D341Med (cell line): ENCODE data around the gene ARHGAP22.
"Not testable (repeated sequence)": the region's sequence is repeated elsewhere in the genome, so short reads cannot be mapped to it uniquely, and the experiment has no call there.

Experiments
- DNase-seq: peaks from one replicate; pipeline ENCODE4 v3.0.0; 2012; ENCODE audit warnings: low spot score

Gene ARHGAP22

DNA sequence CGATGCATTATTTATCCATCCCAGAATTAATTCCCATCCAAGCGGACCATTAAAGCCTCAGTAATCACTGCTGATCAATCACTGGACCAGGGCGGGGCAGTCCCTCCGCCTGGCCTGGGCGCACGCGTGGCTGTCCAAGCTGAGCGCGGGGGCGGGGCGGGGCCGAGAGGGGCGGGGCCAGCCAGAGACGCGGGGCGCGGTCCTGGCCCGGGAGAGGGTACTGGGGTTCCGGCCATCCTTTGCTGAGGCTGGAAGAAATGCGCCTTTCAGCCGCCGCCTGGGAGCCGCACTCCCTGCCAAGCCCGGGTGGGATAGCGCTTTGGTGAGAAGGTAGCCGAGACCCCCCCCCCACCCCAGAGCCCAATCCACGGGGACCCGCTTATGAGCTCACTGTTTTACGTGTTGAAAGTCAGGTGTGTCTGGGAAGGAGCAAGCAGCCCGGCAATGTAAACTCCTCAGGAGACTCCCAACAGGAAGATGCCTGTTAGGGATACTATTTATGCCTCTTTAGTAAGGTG, at the start of gene ARHGAP22:
ARHGAP22 (minus strand) TSS at position 83 of the 518 bp plus-strand sequence. CDS start 277 bp downstream, outside the sequence.
- DNase-seq, result peak; percentile 60

GRCh38 chr10:48653944-48654698, 49.2 kb upstream of the ARHGAP22 start:
- no peak for DNase-seq

DNA sequence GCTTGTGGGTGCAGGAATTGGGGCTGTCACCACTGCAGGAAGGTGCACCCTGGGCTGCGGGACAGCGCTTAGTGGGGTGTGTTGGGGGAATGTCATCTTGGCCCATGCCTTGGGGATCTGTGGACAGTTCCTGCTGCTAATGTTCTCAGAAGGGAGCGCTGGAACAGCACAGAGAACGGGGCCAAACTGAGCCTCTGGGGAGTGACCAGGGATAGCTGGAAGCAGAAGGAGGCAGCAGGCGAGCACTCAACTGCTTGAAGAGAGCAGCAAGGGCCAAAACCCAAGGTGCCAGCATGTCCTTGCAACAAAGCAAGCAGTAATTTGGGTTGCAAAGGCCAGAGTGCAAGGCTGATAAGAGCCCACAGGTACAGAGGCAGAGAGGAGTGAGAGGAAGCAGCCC, 48.5 kb upstream of the ARHGAP22 start:
- DNase-seq, result no peak

GRCh38 chr10:48652344-48652743, 47.5 kb upstream of the ARHGAP22 start:
- no peak for DNase-seq

DNA sequence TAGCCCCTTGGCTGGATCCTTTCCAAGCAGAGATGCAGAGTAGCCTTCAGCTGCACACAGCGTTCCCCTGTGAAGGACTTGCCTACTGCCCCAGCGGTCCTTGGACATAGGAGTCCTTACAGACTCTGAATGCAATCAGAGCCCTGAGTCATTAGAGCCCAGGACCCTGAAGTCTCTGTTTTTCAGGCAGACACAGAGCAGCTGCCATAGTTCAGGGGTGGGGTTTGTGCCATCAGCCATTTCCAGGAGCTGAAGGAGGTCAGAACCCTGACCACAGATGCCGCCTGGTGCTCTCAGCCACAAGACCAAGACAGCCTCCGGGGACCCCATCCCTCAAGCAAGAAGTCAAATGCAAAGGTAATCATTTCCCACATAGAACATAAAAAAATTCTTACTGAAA, 47.0 kb upstream of the ARHGAP22 start:
- no peak for DNase-seq

DNA sequence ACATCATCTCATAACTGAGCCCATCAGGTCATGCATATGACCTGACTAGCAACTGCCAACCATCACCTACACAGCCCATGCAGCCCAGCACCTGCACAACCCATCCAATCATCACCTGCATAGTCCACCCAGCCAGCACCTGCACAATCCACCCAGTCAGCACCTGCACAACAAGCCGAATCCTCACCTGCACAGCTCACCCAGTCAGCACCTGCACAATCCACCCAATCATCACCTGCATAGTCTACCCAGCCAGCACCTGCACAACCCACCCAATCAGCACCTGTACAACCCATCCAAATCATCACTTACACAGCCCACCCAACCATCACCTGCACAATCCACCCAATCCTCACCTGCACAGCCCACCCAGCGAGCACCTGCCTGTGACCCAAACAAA, 46.4 kb upstream of the ARHGAP22 start:
- DNase-seq, result no peak

- DNase-seq, result peak; percentile 23
These were observed 44.6 kb upstream of the ARHGAP22 start for GRCh38 chr10:48649349-48649944.

GRCh38 chr10:48648172-48648942, 43.5 kb upstream of the ARHGAP22 start:
- DNase-seq, result peak; percentile 28

- DNase-seq, result not testable (repeated sequence)
These were observed 42.2 kb upstream of the ARHGAP22 start for GRCh38 chr10:48647073-48647472.

- DNase-seq, result no peak
These were observed 40.7 kb upstream of the ARHGAP22 start for GRCh38 chr10:48645600-48645999.

GRCh38 chr10:48641099-48641690, 36.3 kb upstream of the ARHGAP22 start:
- DNase-seq, result not testable (repeated sequence)

DNA sequence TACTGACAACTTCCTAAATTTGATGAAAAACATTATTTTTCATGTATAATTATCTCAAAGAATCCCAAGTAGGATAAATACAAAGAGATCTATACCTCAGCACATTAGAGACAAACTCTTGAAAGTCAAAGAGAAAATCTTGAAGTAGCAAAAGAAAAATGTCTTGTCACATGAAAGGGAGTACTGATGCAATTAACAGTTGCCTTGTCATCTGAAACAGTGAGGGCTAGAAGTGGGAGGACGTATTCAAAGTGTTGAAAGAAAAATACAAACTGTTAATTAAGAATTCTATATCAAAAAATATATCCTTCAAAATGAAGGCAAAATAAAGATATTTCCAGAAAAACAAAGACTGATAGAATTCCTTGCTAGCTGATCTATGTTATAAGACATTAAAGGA, 35.5 kb upstream of the ARHGAP22 start:
- no peak for DNase-seq

DNA sequence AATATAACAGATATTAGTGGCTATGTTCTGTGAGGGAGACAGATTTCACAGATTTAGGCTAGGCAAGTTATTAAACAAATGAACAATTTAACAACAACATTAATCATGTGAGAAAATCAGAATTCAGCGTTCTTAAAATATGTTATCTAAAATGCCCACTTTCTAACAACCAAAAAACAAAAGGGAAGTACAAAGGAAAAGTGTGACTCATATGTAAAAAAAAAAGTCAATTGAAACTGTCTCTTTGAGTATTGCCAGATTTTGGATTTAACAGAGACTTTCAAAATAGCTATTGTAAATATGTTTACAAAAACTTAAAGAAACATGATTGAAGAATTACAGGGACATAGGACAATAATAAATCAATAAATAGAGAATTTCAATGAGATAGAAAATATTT, 34.8 kb upstream of the ARHGAP22 start:
- DNase-seq, result no peak

- DNase-seq, result no peak
These were observed 34.1 kb upstream of the ARHGAP22 start for GRCh38 chr10:48638739-48639527.

DNA sequence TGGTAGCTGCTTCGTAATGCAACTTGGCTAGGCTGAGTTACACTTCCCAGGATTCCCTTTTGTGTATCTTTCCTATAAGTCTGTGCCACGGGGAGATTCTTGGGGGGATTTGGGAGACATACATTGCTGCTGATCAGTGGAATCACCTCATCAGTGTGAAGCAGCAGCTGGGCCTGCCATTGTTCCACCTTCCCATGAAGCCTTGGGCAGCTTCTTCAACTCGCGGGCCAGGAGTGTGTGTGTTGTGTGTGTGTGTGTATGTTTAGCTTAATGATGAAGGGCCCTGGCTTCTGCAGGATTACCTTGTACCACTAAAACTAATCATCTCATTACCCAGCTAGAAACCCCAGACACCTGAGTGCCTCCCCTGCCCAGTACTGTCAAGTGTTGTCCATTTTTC, 33.3 kb upstream of the ARHGAP22 start:
- DNase-seq, result no peak

GRCh38 chr10:48636901-48637300, 32.0 kb upstream of the ARHGAP22 start:
- no peak for DNase-seq

DNA sequence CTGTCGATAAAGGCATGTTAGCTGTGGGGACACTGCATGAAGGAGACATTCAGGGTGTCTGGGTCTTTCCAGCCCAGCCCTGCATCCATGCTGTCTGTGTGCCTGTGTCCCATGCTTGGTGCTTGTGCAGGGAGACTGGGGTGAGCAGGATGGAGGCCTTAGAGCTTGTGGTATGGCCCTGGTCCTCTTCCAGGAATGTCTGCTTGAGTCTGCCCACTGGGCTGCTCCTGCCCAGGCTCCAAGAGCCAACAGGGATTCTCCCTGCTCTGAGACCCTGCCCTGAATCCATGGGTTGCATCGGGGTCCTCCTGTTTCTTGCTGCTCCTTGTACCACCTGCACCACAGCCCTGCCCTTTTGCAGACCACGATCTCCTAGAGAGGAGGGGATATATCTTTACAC, 31.4 kb upstream of the ARHGAP22 start:
- no peak for DNase-seq

GRCh38 chr10:48634984-48635557, 30.2 kb upstream of the ARHGAP22 start:
- DNase-seq, result no peak

DNA sequence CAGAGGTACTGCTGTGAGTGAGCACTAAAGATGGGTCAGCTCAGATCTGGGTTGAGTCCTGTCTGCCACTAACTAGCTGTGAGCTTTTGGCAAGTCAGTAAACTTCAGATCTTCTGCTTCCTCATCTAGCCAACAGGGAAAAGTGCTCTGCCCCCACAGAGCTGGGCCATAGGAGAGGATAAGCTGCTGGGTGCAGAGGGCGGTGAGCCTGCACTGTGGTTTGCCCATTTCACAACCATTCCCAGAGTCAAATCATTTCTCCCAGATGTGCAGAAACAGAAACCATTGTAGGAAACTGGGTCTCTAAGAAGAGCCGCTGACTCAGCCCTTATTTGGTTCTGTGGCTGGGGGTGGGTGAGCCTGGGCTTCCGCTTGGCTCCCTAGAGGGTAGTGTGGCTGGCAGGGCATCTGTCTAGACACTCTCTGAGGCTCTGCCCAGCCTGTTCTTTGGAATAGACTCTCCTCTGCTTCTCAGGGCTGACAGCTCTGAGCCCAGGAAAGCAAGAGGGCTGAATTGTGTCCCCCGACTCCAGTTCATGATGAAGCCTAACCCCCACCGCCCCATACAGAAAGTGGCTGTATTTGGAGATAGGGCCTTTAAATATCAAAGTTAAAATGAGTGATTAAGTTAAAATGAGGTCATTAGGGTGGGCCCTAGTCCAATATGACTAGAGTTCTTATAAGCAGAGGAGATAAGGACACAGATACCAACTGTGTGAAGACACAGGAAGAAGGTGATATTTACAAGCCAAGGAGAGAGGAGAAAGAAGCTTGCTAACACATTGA, 29.5 kb upstream of the ARHGAP22 start:
- no peak for DNase-seq
